SU-DHL-6 (cell line): ENCODE measurements around the gene ZNF205.
A peak's percentile ranks its signal among the peaks of the same experiment; 100 is the strongest.
"Not testable (repeated sequence)": the region's sequence is repeated elsewhere in the genome, so short reads cannot be mapped to it uniquely, and the experiment has no call there.

Experiments used
- H2AFZ ChIP-seq: fragments of 200-600 bp; sonication (generic); 2 replicates; pipeline ENCODE4 v1.6.1; 2014; ENCODE audit warnings: low read depth, mild to moderate bottlenecking, moderate library complexity, mixed read lengths, antibody characterized with exemption, low read length; ENCODE audit not compliant: severe bottlenecking
- H3F3A ChIP-seq: fragments of 200-600 bp; shearing (Covaris generic); 2 replicates; pipeline ENCODE4 v1.6.0; 2016; ENCODE audit warnings: antibody characterized with exemption, mild to moderate bottlenecking; ENCODE audit not compliant: insufficient read depth
- H3K27ac ChIP-seq: fragments of 200-600 bp; sonication (generic); 2 replicates; pipeline ENCODE4 v1.5.1; 2016; ENCODE audit warnings: low read depth, mild to moderate bottlenecking, low read length, moderate library complexity, mixed read lengths
- H3K27me3 ChIP-seq: fragments of 200-600 bp; sonication (generic), shearing (Covaris generic); 2 replicates; pipeline ENCODE4 v1.6.0; 2014; ENCODE audit warnings: mild to moderate bottlenecking, low read length
- H3K36me3 ChIP-seq: fragments of 200-600 bp; sonication (generic); 2 replicates; pipeline ENCODE4 v1.6.1; 2014; ENCODE audit warnings: mild to moderate bottlenecking, low read length, mixed read lengths
- H3K4me2 ChIP-seq: fragments of 300-600, 200-600 bp; shearing (Covaris generic), sonication (generic); 2 replicates; pipeline ENCODE4 v1.6.0; 2014; ENCODE audit warnings: low read length, low read depth, mild to moderate bottlenecking; ENCODE audit not compliant: poor library complexity, severe bottlenecking
- H3K4me3 ChIP-seq: fragments of 200-600 bp; sonication (generic); 2 replicates; pipeline ENCODE4 v1.5.1; 2014; ENCODE audit warnings: antibody characterized with exemption, low read length, mild to moderate bottlenecking, mixed read lengths; ENCODE audit not compliant: insufficient read depth, poor library complexity, severe bottlenecking
- H3K79me2 ChIP-seq: fragments of 200-600 bp; sonication (generic); 2 replicates; pipeline ENCODE4 v1.6.1; 2014; ENCODE audit warnings: mild to moderate bottlenecking, low read length, moderate library complexity; ENCODE audit not compliant: insufficient read depth
- H3K9ac ChIP-seq: fragments of 200-600 bp; sonication (generic); 2 replicates; pipeline ENCODE4 v1.7.0; 2014; ENCODE audit warnings: mild to moderate bottlenecking, low read length
- H3K9me2 ChIP-seq: fragments of 200-600 bp; sonication (generic); replicated peaks from 2 replicates; pipeline ENCODE4 v1.6.1; 2014; ENCODE audit warnings: low read length; ENCODE audit not compliant: insufficient read depth
- H3K9me3 ChIP-seq: fragments of 200-600 bp; sonication (generic); 2 replicates; pipeline ENCODE4 v1.6.1; 2014; ENCODE audit warnings: low read length, mixed read lengths; ENCODE audit not compliant: insufficient read depth
- H4K20me1 ChIP-seq: fragments of 200-600 bp; sonication (generic); 2 replicates; pipeline ENCODE4 v1.6.1; 2014; ENCODE audit warnings: low read depth, mild to moderate bottlenecking, antibody characterized with exemption, low read length, moderate library complexity, mixed read lengths
- EZH2phosphoT487 ChIP-seq: fragments of 200-600 bp; sonication (generic), shearing (Covaris generic); conservative IDR thresholded peaks from 2 replicates; pipeline ENCODE4 v1.6.1; 2018; ENCODE audit warnings: mild to moderate bottlenecking, antibody characterized with exemption, low read length, moderate library complexity, mixed read lengths
- TF ChIP-seq, protein P1 (sequence below): fragments of 200-600 bp; sonication (generic); IDR thresholded peaks from one replicate; pipeline ENCODE4 v1.5.1; 2017; ENCODE audit warnings: antibody characterized with exemption, mild to moderate bottlenecking, low read length, moderate library complexity; ENCODE audit not compliant: insufficient read depth, poor library complexity, severe bottlenecking

The ZNF205 gene

GRCh38 chr16:3065742-3066439 is 46.5 kb upstream of the ZNF205 start:
- no peaks in the 10 kb centered on the region for H3K9me3 ChIP-seq
- TF ChIP-seq EZH2phosphoT487: no peak
- TF ChIP-seq, protein P1, sequence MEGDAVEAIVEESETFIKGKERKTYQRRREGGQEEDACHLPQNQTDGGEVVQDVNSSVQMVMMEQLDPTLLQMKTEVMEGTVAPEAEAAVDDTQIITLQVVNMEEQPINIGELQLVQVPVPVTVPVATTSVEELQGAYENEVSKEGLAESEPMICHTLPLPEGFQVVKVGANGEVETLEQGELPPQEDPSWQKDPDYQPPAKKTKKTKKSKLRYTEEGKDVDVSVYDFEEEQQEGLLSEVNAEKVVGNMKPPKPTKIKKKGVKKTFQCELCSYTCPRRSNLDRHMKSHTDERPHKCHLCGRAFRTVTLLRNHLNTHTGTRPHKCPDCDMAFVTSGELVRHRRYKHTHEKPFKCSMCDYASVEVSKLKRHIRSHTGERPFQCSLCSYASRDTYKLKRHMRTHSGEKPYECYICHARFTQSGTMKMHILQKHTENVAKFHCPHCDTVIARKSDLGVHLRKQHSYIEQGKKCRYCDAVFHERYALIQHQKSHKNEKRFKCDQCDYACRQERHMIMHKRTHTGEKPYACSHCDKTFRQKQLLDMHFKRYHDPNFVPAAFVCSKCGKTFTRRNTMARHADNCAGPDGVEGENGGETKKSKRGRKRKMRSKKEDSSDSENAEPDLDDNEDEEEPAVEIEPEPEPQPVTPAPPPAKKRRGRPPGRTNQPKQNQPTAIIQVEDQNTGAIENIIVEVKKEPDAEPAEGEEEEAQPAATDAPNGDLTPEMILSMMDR: no peak
- H3K27ac ChIP-seq: no peak overlapping the region
- no peak overlapping the region for H2AFZ ChIP-seq
- H3K36me3 ChIP-seq: no peaks in the 10 kb centered on the region
- H3F3A ChIP-seq: 0 out of 2 replicates have a peak, but pooled peaks cover 4% of the 10 kb centered on the region
- H3K79me2 ChIP-seq: no peaks in the 10 kb centered on the region
- no peak overlapping the region for H3K4me3 ChIP-seq
- no peaks in the 10 kb centered on the region for H4K20me1 ChIP-seq
- H3K9me2 ChIP-seq: no peaks in the 10 kb centered on the region
- H3K27me3 ChIP-seq: no peaks in the 10 kb centered on the region
- no peak overlapping the region for H3K4me2 ChIP-seq
- H3K9ac ChIP-seq: no peak overlapping the region

DNA sequence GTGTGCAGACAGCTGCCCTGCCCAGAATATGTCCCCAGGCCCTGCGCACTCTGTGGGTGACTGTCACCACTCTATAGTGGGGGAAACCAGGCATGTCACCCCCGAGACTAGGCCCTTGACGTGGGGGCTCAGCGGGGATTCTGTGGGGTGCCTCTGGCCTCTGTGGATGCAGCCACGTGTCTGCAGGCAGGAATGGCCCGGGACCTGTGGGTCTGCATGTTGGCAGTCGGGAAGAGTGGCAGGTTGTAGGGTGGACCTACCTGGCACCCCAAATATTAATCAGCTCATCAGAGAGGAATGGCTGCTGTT is 46.0 kb upstream of the ZNF205 start:
- Histone ChIP-seq H3K27ac (no peak overlapping the region), H3K9ac (no peak overlapping the region), H3K4me3 (no peak overlapping the region)

DNA sequence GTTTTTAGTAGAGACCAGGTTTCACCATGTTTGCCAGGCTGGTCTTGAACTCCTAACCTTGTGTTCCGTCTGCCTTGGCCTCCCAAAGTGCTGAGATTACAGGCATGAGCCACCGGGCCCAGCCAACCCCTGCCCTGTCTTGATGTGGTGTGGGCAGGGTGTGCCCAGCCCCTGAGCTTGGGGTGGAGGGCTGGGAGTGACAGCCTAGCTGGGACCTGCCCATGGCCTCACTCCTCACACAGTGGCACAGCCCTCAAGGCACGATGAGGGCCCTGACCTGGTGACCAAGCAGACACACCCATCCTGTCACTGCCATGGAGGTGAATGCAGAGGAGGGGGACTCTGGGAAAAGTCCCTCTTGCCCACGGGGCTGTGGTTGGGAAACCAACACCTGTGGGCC is 43.9 kb upstream of the ZNF205 start:
- H3K4me2 ChIP-seq: no peak overlapping the region

More for the DNA sequence above, 46.0 kb upstream of the ZNF205 start:
- Histone ChIP-seq H3K9me2 (no peaks in the 10 kb centered on the region), H3K4me2 (no peak overlapping the region), H3K36me3 (no peaks in the 10 kb centered on the region), H3F3A (0 out of 2 replicates have a peak, but pooled peaks cover 4% of the 10 kb centered on the region), H2AFZ (no peak overlapping the region), H3K79me2 (no peaks in the 10 kb centered on the region), H4K20me1 (no peaks in the 10 kb centered on the region), H3K9me3 (no peaks in the 10 kb centered on the region), H3K27me3 (no peaks in the 10 kb centered on the region)
- TF ChIP-seq EZH2phosphoT487: no peak
- TF ChIP-seq, protein P1: no peak

GRCh38 chr16:3069146-3069545 is 43.2 kb upstream of the ZNF205 start:
- not testable (repeated sequence) for H3K9me3 ChIP-seq, H3K4me2 ChIP-seq, H3K9ac ChIP-seq, H3K4me3 ChIP-seq, H3F3A ChIP-seq, H2AFZ ChIP-seq, H3K27ac ChIP-seq, H4K20me1 ChIP-seq, H3K27me3 ChIP-seq, H3K79me2 ChIP-seq, H3K9me2 ChIP-seq, H3K36me3 ChIP-seq

More for the DNA sequence above, 43.9 kb upstream of the ZNF205 start:
- Histone ChIP-seq H3F3A (no peaks in the 10 kb centered on the region), H3K4me3 (no peak overlapping the region), H3K9ac (0 out of 2 replicates have a peak overlapping the region, but pooled peaks have one; percentile 21), H3K79me2 (no peaks in the 10 kb centered on the region), H3K27me3 (no peaks in the 10 kb centered on the region), H3K9me3 (no peaks in the 10 kb centered on the region), H3K27ac (no peak overlapping the region), H2AFZ (no peak overlapping the region), H3K9me2 (no peaks in the 10 kb centered on the region), H3K36me3 (no peaks in the 10 kb centered on the region), H4K20me1 (no peaks in the 10 kb centered on the region)
- no peak for TF ChIP-seq EZH2phosphoT487
- TF ChIP-seq, protein P1: no peak
